Gastroesophageal sphincter (tissue), 4 donors: ENCODE measurements around the gene TNKS1BP1. TPM values are rescaled to one million over a fixed set of nuclear protein-coding genes. Genes with fewer than 3 reads are reported as not detected.

Experiments
- ATAC-seq: fragments of 150-250 bp; one replicate; pipeline ENCODE4 v1.9.1; 2016; ENCODE audit warnings: mild to moderate bottlenecking, moderate library complexity
- H3K27ac ChIP-seq, 4 donors: fragments of 200-600 bp; sonication (generic) in 3 of 4; 1 replicate in 3 of 4; 2 replicates in 1 of 4; pipeline ENCODE4 v1.5.1; 2016 to 2019
- H3K27me3 ChIP-seq: fragments of 200-600 bp; sonication (generic); one replicate; pipeline ENCODE4 v1.5.1; 2019
- H3K36me3 ChIP-seq, 2 donors: fragments of 200-600 bp; sonication (generic); one replicate each; pipeline ENCODE4 v1.5.1; 2019; ENCODE audit warnings: control low read depth in 1 of 2
- H3K4me1 ChIP-seq, 3 donors: fragments of 200-600 bp; sonication (generic); 1 replicate in 2 of 3; 2 replicates in 1 of 3; pipeline ENCODE4 v1.5.1; 2016 to 2019; ENCODE audit warnings: control low read depth in 2 of 3
- H3K4me3 ChIP-seq, 2 donors: fragments of 200-600 bp; sonication (generic); one replicate each; pipeline ENCODE4 v1.5.1; 2019; ENCODE audit warnings: mild to moderate bottlenecking in 1 of 2, moderate library complexity in 1 of 2
- H3K9me3 ChIP-seq, 3 donors: fragments of 200-600 bp; sonication (generic); one replicate each; pipeline ENCODE4 v1.5.1; 2017 to 2019; ENCODE audit warnings: control low read depth in 2 of 3
- CTCF ChIP-seq, 4 experiments: fragments of 200-600 bp in 2 of 4; fragments of 450-650 bp in 2 of 4; sonication (generic) in 1 of 4; IDR thresholded peaks; one replicate each; pipeline ENCODE4 v1.5.1; 2017 to 2019; ENCODE audit warnings: antibody characterized with exemption in 4 of 4, mild to moderate bottlenecking in 2 of 4, moderate library complexity in 2 of 4
- EP300 ChIP-seq: sonication (generic); formaldehyde crosslinking; IDR thresholded peaks from one replicate; pipeline ENCODE4 v1.6.1; 2017; ENCODE audit warnings: antibody characterized with exemption, mild to moderate bottlenecking
- POLR2A ChIP-seq, 2 donors: fragments of 450-650 bp; IDR thresholded peaks; one replicate each; pipeline ENCODE4 v1.6.1; 2017; ENCODE audit warnings: antibody characterized with exemption in 2 of 2, mild to moderate bottlenecking in 2 of 2, moderate library complexity in 1 of 2
- POLR2AphosphoS5 ChIP-seq: sonication (generic); formaldehyde crosslinking; IDR thresholded peaks from one replicate; pipeline ENCODE4 v1.6.1; 2017; ENCODE audit warnings: antibody characterized with exemption
- WGBS, 2 donors: methylation state at CpG; one replicate each; pipeline ENCODE4 v1.1.5; 2018; ENCODE audit warnings: low coverage in 1 of 2; 5-methylcytosine and 5-hydroxymethylcytosine counted together
- total RNA-seq, 4 donors: library from RNA; depleted of rRNA; stranded (reverse); fragments of >200 nt; gene quantifications; one replicate each; pipeline ENCODE4 v1.1.0, GENCODE V29; 2016

The TNKS1BP1 gene
- total RNA-seq, result 100 to 1,000 TPM in 2 of 4 donors, 10 to 100 TPM in 2; 95.6 to 130 (median 108) TPM

- no peaks in the 10 kb centered on the region for H3K9me3 ChIP-seq
- H3K4me1 ChIP-seq, result peaks cover 7 to 59% (median 33%) of the 10 kb centered on the region in 3 donors
- 0% methylated on average over 1 of the region's 61 CpGs; no CpG with 5 or more reads in 1 of the 2 donors for WGBS, 2 donors
- peaks cover 0 to 50% of the 10 kb centered on the region in 2 donors for H3K36me3 ChIP-seq
- H3K27ac ChIP-seq, result peak within 1 kb of the TSS; percentile 92 to 98 (median 97)
- peak within 1 kb of the TSS; percentile 85 to 96 for H3K4me3 ChIP-seq
- no peaks in the 10 kb centered on the region for H3K27me3 ChIP-seq
- peak; percentile 88 for ATAC-seq
- TF ChIP-seq EP300, result no peak
- TF ChIP-seq POLR2AphosphoS5, result peak; percentile 81
- TF ChIP-seq CTCF (IDR thresholded peaks at IDR 0.05), result peak in 1 of 4 experiments; percentile 33
- peak; percentile 69 to 79 for TF ChIP-seq POLR2A (IDR thresholded peaks at IDR 0.05)
Observed at GRCh38 chr11:57324886-57325734, at the start of gene TNKS1BP1. Gene TNKS1BP1, minus strand, starts transcription at chr11:57324952. Its CDS starts 3,067 bp downstream, at chr11:57321885.

- H3K4me1 ChIP-seq, result no peaks in the 10 kb centered on the region
- 20 to 33% methylated on average over 2 to 3 of the region's 3 CpGs for WGBS, 2 donors
- H3K36me3 ChIP-seq, result no peaks in the 10 kb centered on the region
- H3K9me3 ChIP-seq, result no peaks in the 10 kb centered on the region
- H3K4me3 ChIP-seq, result no peak overlapping the region
- H3K27me3 ChIP-seq, result peaks cover 15% of the 10 kb centered on the region
- ATAC-seq, result no peak
- TF ChIP-seq EP300 (no peak), CTCF (IDR thresholded peaks at IDR 0.05) (no peak), POLR2AphosphoS5 (no peak)
- no peak overlapping the region for H3K27ac ChIP-seq
Observed at GRCh38 chr11:57373146-57373545, 48.4 kb upstream of the TNKS1BP1 start.

GRCh38 chr11:57370941-57371340 is 46.2 kb upstream of the TNKS1BP1 start:
- Histone ChIP-seq H3K4me1 (no peaks in the 10 kb centered on the region), H3K36me3 (no peaks in the 10 kb centered on the region), H3K27me3 (peaks cover 20% of the 10 kb centered on the region), H3K27ac (no peak overlapping the region), H3K9me3 (no peaks in the 10 kb centered on the region), H3K4me3 (no peak overlapping the region)
- TF ChIP-seq POLR2AphosphoS5 (no peak), CTCF (IDR thresholded peaks at IDR 0.05) (no peak), POLR2A (IDR thresholded peaks at IDR 0.05) (no peak), EP300 (no peak)
- ATAC-seq, result no peak

- no peaks in the 10 kb centered on the region for H3K36me3 ChIP-seq
- no peak for ATAC-seq
Observed at GRCh38 chr11:57370251-57370650, 45.5 kb upstream of the TNKS1BP1 start.

More at GRCh38 chr11:57370251-57370650, 45.5 kb upstream of the TNKS1BP1 start:
- H3K9me3 ChIP-seq, result no peaks in the 10 kb centered on the region
- no peak overlapping the region for H3K27ac ChIP-seq
- 65 to 100% methylated on average over 4 of the region's 7 CpGs for WGBS, 2 donors
- no peak overlapping the region for H3K4me3 ChIP-seq
- H3K4me1 ChIP-seq, result no peaks in the 10 kb centered on the region
- peaks cover 21% of the 10 kb centered on the region for H3K27me3 ChIP-seq
- no peak for TF ChIP-seq POLR2A (IDR thresholded peaks at IDR 0.05)
- no peak for TF ChIP-seq EP300
- no peak for TF ChIP-seq POLR2AphosphoS5
- no peak for TF ChIP-seq CTCF (IDR thresholded peaks at IDR 0.05)
